Natural killer cell (primary cell): ENCODE measurements around the gene OSTC. TPM values are rescaled to one million over a fixed set of nuclear protein-coding genes. Genes with fewer than 3 reads are reported as not detected.

Source experiments
- ATAC-seq, 3 donors: fragments of 150-1000 bp in 2 of 3; fragments of 200-7000 bp in 1 of 3; cut with Tn5 transposase; 1 replicate in 1 of 3; 2 replicates in 2 of 3; pipeline ENCODE4 v1.10.0; 2021; ENCODE audit warnings: mild to moderate bottlenecking in 2 of 3, moderate library complexity in 2 of 3
- DNase-seq, 2 donors: peaks; one replicate each; pipeline versions ENCODE4 v3.0.0 to v3.0.0-alpha.2; 2013 to 2021; ENCODE audit warnings: mixed read lengths in 1 of 2
- H3K27ac ChIP-seq: one replicate; pipeline ENCODE4 v1.5.1; 2013; ENCODE audit warnings: mild to moderate bottlenecking, low read length
- H3K27me3 ChIP-seq: one replicate; pipeline ENCODE4 v1.6.1; 2013; ENCODE audit warnings: low read length; ENCODE audit not compliant: control insufficient read depth, insufficient read depth
- H3K36me3 ChIP-seq: one replicate; pipeline ENCODE4 v1.6.1; 2013; ENCODE audit warnings: low read length; ENCODE audit not compliant: control insufficient read depth, insufficient read depth
- H3K4me1 ChIP-seq: one replicate; pipeline ENCODE4 v1.6.1; 2013; ENCODE audit warnings: low read length; ENCODE audit not compliant: control insufficient read depth, insufficient read depth
- H3K4me3 ChIP-seq: one replicate; pipeline ENCODE4 v1.5.1; 2013; ENCODE audit warnings: low read length
- H3K9me3 ChIP-seq: one replicate; pipeline ENCODE4 v1.6.1; 2013; ENCODE audit warnings: low read length; ENCODE audit not compliant: control insufficient read depth, insufficient read depth
- H3K27ac Mint-ChIP-seq, 2 donors: one replicate each; pipeline ENCODE4 v1.8.0; 2022; ENCODE audit warnings: mild to moderate bottlenecking in 2 of 2, mixed read lengths in 2 of 2, moderate library complexity in 1 of 2
- H3K27me3 Mint-ChIP-seq, 2 donors: one replicate each; pipeline ENCODE4 v1.8.0; 2022; ENCODE audit warnings: low read depth in 2 of 2, mixed read lengths in 2 of 2
- H3K36me3 Mint-ChIP-seq: one replicate; pipeline ENCODE4 v1.8.0; 2022; ENCODE audit warnings: mixed read lengths
- H3K4me1 Mint-ChIP-seq, 2 donors: one replicate each; pipeline ENCODE4 v1.8.0; 2022; ENCODE audit warnings: mixed read lengths in 2 of 2
- H3K4me3 Mint-ChIP-seq: one replicate; pipeline ENCODE4 v1.8.0; 2022; ENCODE audit warnings: mild to moderate bottlenecking, moderate library complexity, mixed read lengths
- H3K9me3 Mint-ChIP-seq, 2 donors: one replicate each; pipeline ENCODE4 v1.8.0; 2022; ENCODE audit warnings: mixed read lengths in 2 of 2
- WGBS: methylation state at CpG from one replicate; pipeline ENCODE4 v1.1.7; 2013; ENCODE audit warnings: missing lambda C conversion rate; ENCODE audit not compliant: insufficient coverage; 5-methylcytosine and 5-hydroxymethylcytosine counted together
- intact Hi-C: fragments of 100-400 bp; cut with micrococcal nuclease; formaldehyde crosslinking; loops from one replicate; pipeline ENCODE4 v1.14.2; 2022
- total RNA-seq, 4 donors: library from RNA; stranded (reverse); fragments of 120-200 nt in 1 of 4; gene quantifications; one replicate each; pipeline versions ENCODE4 v1.2.3 to v1.2.4, GENCODE V29; 2013 to 2022
- TF ChIP-seq, protein P1 (sequence below): fragments of 200-600 bp; IDR thresholded peaks from one replicate; pipeline ENCODE4 v1.8.0; 2022; ENCODE audit warnings: antibody characterized with exemption

OSTC gene
- total RNA-seq, 3 donors from 2014 or later (not counting 1 experiment from before 2014, with no cell fraction given) = 31.2 to 36.5 (median 32.2) TPM

DNA sequence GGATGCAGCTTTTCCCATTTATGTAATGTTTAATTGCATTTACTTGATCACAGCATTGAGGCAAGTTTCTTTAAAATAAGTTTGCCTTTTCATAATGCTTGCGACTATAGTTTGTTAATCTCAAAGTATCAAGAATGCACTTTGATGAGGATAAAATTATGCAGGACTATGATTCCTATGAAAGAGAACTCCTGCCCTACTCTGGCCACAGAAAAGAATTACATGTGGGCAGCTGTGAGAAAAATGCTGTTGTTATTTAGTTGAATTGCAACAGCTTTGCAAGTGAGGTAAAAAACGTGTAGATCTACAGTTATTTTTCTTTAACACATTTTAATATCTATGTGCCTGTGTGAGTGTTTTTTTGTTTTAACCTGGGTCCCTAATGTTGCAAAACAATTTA, 12.5 kb upstream of the OSTC start:
- Mint-ChIP-seq H3K36me3 (peaks cover 6% of the 10 kb centered on the region), H3K27me3 (no peaks in the 10 kb centered on the region), H3K27ac (no peak overlapping the region), H3K4me3 (no peak overlapping the region), H3K9me3 (no peaks in the 10 kb centered on the region), H3K4me1 (no peaks in the 10 kb centered on the region)
- TF ChIP-seq, protein P1, sequence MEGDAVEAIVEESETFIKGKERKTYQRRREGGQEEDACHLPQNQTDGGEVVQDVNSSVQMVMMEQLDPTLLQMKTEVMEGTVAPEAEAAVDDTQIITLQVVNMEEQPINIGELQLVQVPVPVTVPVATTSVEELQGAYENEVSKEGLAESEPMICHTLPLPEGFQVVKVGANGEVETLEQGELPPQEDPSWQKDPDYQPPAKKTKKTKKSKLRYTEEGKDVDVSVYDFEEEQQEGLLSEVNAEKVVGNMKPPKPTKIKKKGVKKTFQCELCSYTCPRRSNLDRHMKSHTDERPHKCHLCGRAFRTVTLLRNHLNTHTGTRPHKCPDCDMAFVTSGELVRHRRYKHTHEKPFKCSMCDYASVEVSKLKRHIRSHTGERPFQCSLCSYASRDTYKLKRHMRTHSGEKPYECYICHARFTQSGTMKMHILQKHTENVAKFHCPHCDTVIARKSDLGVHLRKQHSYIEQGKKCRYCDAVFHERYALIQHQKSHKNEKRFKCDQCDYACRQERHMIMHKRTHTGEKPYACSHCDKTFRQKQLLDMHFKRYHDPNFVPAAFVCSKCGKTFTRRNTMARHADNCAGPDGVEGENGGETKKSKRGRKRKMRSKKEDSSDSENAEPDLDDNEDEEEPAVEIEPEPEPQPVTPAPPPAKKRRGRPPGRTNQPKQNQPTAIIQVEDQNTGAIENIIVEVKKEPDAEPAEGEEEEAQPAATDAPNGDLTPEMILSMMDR = no peak
- H3K4me1 ChIP-seq = no peaks in the 10 kb centered on the region
- H3K9me3 ChIP-seq = no peaks in the 10 kb centered on the region
- no peak overlapping the region for H3K4me3 ChIP-seq
- intact Hi-C loops = no loop called here
- no peak overlapping the region for H3K27ac ChIP-seq
- DNase-seq (no peak), ATAC-seq (no peak)
- no peaks in the 10 kb centered on the region for H3K27me3 ChIP-seq
- WGBS = 100% methylated on average over 1 of the region's 2 CpGs
- H3K36me3 ChIP-seq = peaks cover 20% of the 10 kb centered on the region

DNA sequence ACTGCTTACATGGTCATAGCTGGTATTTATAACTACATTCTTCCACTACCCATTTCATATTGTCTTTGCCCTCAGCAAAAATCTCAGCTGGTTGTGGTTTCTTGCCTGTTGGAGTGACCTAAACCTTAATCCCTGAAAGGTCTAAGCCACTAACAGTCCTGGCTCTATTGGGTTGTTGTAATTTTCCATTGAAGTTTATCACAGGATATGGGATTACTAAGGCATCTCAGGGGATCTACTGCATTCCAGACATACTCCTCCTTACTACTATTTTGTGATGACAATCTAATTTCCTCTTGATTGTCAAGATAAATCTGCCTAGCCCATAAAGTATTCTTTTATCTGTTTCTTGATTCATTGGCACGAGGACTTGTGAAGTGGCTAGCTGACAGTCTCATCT, 6.2 kb upstream of the OSTC start:
- no peaks in the 10 kb centered on the region for H3K9me3 Mint-ChIP-seq
- intact Hi-C loops = no loop called here

DNA sequence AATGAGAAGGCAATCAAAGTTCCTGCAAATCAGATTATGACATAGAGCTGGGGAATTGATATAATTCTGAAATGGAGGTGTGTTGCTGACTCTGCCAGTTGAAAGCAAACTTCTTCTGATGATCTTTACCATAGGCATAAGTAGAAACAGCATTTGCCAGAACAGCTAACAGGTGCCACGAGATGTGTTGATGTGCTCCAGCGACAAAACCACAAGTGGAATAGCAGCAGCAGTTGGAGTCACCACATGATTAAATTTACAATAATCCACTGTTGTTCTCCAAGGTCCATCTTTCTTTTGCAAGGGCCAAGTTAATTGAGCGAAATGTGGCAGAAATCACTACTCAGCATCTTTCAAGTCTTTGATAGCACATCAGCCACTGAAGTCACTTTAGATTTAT, 3.7 kb upstream of the OSTC start:
- TF ChIP-seq, protein P1 = no peak
- H3K27me3 Mint-ChIP-seq = peaks cover 0 to 6% of the 10 kb centered on the region in 2 donors
- ATAC-seq (no peak), DNase-seq (no peak)
- WGBS = 89% methylated on average over 3 of the region's 3 CpGs
- peaks cover 5% of the 10 kb centered on the region for H3K4me1 ChIP-seq
- H3K27ac ChIP-seq = no peak overlapping the region
- H3K4me1 Mint-ChIP-seq = peaks cover 18% of the 10 kb centered on the region in 2 donors
- no peak overlapping the region for H3K4me3 ChIP-seq
- no peak overlapping the region for H3K4me3 Mint-ChIP-seq
- no peaks in the 10 kb centered on the region for H3K9me3 Mint-ChIP-seq
- intact Hi-C loops = no loop called here
- H3K36me3 Mint-ChIP-seq = no peaks in the 10 kb centered on the region
- H3K27me3 ChIP-seq = no peaks in the 10 kb centered on the region
- no peaks in the 10 kb centered on the region for H3K36me3 ChIP-seq
- no peaks in the 10 kb centered on the region for H3K9me3 ChIP-seq
- H3K27ac Mint-ChIP-seq = no peak overlapping the region

More for the DNA sequence above, 6.2 kb upstream of the OSTC start:
- no CpG with 5 or more reads among the region's 1 CpG for WGBS
- DNase-seq (no peak), ATAC-seq (no peak)
- no peak overlapping the region for H3K27ac ChIP-seq
- no peak overlapping the region for H3K4me3 ChIP-seq
- Mint-ChIP-seq H3K4me1 (no peaks in the 10 kb centered on the region), H3K4me3 (no peak overlapping the region), H3K27ac (no peak overlapping the region), H3K36me3 (no peaks in the 10 kb centered on the region), H3K27me3 (peaks cover 0 to 6% of the 10 kb centered on the region in 2 donors)
- TF ChIP-seq, protein P1 = no peak
- no peaks in the 10 kb centered on the region for H3K36me3 ChIP-seq
- no peaks in the 10 kb centered on the region for H3K9me3 ChIP-seq
- no peaks in the 10 kb centered on the region for H3K4me1 ChIP-seq
- H3K27me3 ChIP-seq = no peaks in the 10 kb centered on the region

DNA sequence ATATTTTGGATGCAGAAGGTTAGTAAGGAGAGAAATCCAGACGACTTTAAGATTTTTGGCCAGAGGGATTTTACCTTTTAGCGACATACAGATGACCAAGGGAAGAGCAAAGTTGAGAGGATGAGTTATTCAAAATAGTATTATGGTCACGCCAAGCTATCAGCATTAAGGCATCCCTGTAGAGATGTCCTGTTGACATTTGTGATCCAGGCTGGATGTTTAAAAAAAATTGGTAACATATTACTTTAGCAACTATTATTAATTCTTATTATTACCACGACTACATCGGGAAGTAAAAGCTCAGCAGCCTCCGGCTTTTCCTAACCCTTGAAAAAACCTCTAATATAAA, 562 bp upstream of the OSTC start:
- Mint-ChIP-seq H3K27ac (peak overlapping the region; percentile 89 to 95), H3K4me3 (peak overlapping the region; percentile 98), H3K36me3 (no peaks in the 10 kb centered on the region), H3K9me3 (no peaks in the 10 kb centered on the region), H3K4me1 (peaks cover 36 to 37% of the 10 kb centered on the region in 2 donors), H3K27me3 (peaks cover 0 to 6% of the 10 kb centered on the region in 2 donors)
- intact Hi-C loops = loop anchor here (1.0 kb wide), 1 partner anchor 30 kb away; the partner anchor contains the start of gene RPL34
- H3K4me1 ChIP-seq = peaks cover 5% of the 10 kb centered on the region
- no peaks in the 10 kb centered on the region for H3K36me3 ChIP-seq
- no peaks in the 10 kb centered on the region for H3K27me3 ChIP-seq
- no peaks in the 10 kb centered on the region for H3K9me3 ChIP-seq
- ATAC-seq (no peak), DNase-seq (no peak)
- WGBS = 8% methylated on average over 5 of the region's 6 CpGs
- H3K4me3 ChIP-seq = peak overlapping the region; percentile 65
- TF ChIP-seq, protein P1 = no peak
- peak overlapping the region; percentile 87 for H3K27ac ChIP-seq
